ACC112 (cell line): Measurements from ENCODE around the gene CEP44.
"Not testable (repeated sequence)": the region's sequence is repeated elsewhere in the genome, so short reads cannot be mapped to it uniquely, and the experiment has no call there.

Source experiments
- H2AFZ ChIP-seq: fragments of 200-600 bp; sonication (generic); one replicate; pipeline ENCODE4 v1.6.0; 2017; ENCODE audit warnings: antibody characterized with exemption, low read length; ENCODE audit not compliant: unreplicated experiment
- H3K27ac ChIP-seq: fragments of 200-600 bp; sonication (generic); 2 replicates; pipeline ENCODE4 v1.5.1; 2014; ENCODE audit warnings: low read depth, mild to moderate bottlenecking, antibody characterized with exemption, low read length, moderate library complexity
- H3K27me3 ChIP-seq: fragments of 200-600 bp; sonication (generic); 2 replicates; pipeline ENCODE4 v1.6.1; 2014; ENCODE audit warnings: mild to moderate bottlenecking, antibody characterized with exemption, low read length, moderate library complexity, mixed read lengths; ENCODE audit not compliant: insufficient read depth
- H3K36me3 ChIP-seq: fragments of 200-600 bp; sonication (generic); 2 replicates; pipeline ENCODE4 v1.6.1; 2016; ENCODE audit warnings: mild to moderate bottlenecking, antibody characterized with exemption, low read length, moderate library complexity, mixed read lengths; ENCODE audit not compliant: insufficient read depth
- H3K4me1 ChIP-seq: fragments of 200-600 bp; sonication (generic); one replicate; pipeline ENCODE4 v1.6.1; 2016; ENCODE audit warnings: low read length, mixed read lengths; ENCODE audit not compliant: insufficient read depth, unreplicated experiment, control insufficient read depth
- H3K4me3 ChIP-seq: fragments of 200-600 bp; sonication (generic); 2 replicates; pipeline ENCODE4 v1.5.1; 2014; ENCODE audit warnings: mild to moderate bottlenecking, low read depth, low read length
- H3K79me2 ChIP-seq: fragments of 200-600 bp; sonication (generic); one replicate; pipeline ENCODE4 v1.6.0; 2016; ENCODE audit warnings: low read length; ENCODE audit not compliant: control insufficient read depth, unreplicated experiment, insufficient read depth

The CEP44 gene

DNA sequence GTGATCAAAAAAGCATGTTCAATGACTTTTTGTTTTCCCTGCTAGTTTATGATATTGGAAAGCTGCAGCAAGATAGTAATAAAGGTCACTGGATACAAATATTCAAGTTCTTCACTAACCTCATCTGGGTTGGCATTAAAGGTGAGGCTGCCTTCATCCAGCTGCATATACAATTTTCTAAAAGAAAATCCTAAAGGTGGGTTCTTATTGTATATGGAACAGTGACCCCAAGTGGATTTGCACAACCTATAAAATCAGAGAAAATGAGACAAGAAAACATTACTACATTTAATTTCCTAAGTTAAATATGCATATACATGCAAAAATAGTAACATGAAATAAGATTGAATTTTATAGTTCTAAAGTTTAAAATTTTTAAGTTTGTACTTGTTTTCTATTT is 24.1 kb upstream of the CEP44 start:
- H3K4me3 ChIP-seq, result no peak overlapping the region
- H3K27ac ChIP-seq, result no peak overlapping the region
- no peaks in the 10 kb centered on the region for H3K27me3 ChIP-seq
- H2AFZ ChIP-seq, result no peak overlapping the region
- no peaks in the 10 kb centered on the region for H3K36me3 ChIP-seq
- H3K4me1 ChIP-seq, result peaks cover 36% of the 10 kb centered on the region
- H3K79me2 ChIP-seq, result peaks cover 4% of the 10 kb centered on the region

DNA sequence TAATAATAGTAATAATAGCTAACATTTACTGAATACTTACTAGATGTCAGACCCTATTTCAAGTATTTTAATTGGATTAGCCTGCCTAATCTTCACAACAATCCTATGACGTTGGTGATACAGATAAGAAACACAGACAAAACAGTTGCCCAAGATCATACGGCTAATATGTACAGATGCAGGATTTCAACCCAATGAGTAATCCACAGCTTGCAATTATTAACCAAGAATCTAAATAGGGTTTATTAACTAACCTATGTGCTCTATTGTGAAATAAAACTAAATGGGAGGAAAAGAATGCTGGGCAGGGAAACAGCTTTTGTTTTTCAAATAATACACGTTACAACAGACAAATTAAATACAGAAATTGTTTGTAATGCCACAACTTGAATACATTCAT is 23.6 kb upstream of the CEP44 start:
- Histone ChIP-seq H3K27ac (peak overlapping the region; percentile 27; the same call in 1 of the 2 replicates), H3K36me3 (no peaks in the 10 kb centered on the region), H3K4me1 (peaks cover 36% of the 10 kb centered on the region), H3K79me2 (peaks cover 4% of the 10 kb centered on the region), H3K27me3 (no peaks in the 10 kb centered on the region), H3K4me3 (peak overlapping the region; percentile 58; the same call in 1 of the 2 replicates), H2AFZ (no peak overlapping the region)

DNA sequence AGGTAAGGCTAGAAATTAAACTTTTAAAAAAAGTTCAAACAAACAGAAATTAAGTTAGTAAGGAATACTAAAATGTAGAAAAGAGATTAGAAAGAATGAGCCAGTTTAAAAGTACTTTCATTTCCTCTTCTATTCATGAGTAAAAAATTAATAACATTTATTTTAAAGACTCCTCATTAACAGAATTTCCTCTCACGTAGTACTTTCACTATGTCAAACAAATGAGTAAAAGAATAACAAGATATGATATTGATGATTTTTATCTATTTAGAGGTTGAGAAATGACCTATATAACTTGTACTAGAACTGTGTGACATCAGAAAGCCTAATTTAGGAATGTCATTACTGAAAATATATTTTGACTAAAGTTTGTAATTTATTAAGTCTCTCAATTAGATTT is 22.3 kb upstream of the CEP44 start:
- peaks cover 26% of the 10 kb centered on the region for H3K4me1 ChIP-seq
- H2AFZ ChIP-seq, H3K79me2 ChIP-seq, H3K36me3 ChIP-seq, H3K27ac ChIP-seq, H3K27me3 ChIP-seq: not testable (repeated sequence)
- H3K4me3 ChIP-seq, result peak overlapping the region; percentile 13; the same call in 1 of the 2 replicates

DNA sequence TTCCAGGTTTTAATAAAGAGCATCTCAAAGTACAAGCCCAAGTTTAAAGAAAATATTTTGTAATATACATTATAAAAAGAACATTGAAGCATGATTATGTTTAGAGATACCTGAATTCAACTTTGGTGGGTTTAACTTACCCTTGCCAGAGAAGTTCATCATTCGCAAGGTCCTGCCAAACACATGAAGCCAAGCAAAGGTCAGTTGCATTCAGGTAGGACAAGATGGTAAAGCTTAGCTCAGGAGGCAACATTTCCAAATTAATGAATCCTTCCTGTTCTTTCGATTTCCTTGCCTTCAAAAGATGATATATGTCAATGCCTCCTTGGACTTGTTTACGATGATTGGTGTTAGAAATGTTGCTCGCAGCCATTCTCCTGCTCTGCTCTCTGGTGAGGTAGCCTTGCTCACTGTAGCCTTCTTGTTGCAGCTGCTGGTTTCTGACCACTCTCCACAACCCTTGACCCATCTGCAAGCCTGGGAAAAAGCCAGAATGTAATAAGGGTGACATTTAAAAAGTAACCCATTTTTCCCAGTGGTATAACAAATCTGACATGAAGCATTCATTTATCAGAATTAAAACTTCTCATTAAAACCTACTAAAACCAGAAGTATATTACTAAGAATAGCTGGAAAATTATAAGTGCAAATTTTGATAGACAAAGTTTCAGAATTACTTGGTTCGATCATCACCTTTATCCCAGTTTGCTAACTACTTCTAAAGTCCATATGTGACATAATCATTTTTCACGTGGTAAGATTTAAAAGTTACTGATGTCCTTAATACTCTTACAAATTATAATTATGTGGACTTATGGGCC is 20.9 kb upstream of the CEP44 start:
- Histone ChIP-seq H3K27me3 (no peaks in the 10 kb centered on the region), H3K4me1 (peaks cover 17% of the 10 kb centered on the region), H3K79me2 (peaks cover 4% of the 10 kb centered on the region), H3K4me3 (no peak overlapping the region), H2AFZ (no peak overlapping the region), H3K36me3 (no peaks in the 10 kb centered on the region), H3K27ac (no peak overlapping the region)

DNA sequence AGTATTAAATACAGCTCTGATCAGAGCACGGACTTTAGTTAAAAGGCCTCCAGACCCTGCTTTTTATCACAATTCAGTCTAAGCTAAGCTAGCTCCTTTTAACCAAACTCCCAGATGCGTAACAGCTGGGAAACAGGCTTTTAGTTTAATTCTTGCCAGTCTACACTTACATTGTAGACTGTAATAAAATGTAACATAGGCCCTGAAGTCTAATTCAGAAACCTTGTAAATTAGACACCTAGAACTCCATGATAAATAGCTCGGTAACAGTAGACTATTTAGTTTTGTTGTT is 20.3 kb upstream of the CEP44 start:
- Histone ChIP-seq H3K79me2 (peaks cover 4% of the 10 kb centered on the region), H3K4me1 (peaks cover 17% of the 10 kb centered on the region), H3K27ac (no peak overlapping the region), H3K36me3 (no peaks in the 10 kb centered on the region), H3K4me3 (no peak overlapping the region), H2AFZ (no peak overlapping the region), H3K27me3 (no peaks in the 10 kb centered on the region)

DNA sequence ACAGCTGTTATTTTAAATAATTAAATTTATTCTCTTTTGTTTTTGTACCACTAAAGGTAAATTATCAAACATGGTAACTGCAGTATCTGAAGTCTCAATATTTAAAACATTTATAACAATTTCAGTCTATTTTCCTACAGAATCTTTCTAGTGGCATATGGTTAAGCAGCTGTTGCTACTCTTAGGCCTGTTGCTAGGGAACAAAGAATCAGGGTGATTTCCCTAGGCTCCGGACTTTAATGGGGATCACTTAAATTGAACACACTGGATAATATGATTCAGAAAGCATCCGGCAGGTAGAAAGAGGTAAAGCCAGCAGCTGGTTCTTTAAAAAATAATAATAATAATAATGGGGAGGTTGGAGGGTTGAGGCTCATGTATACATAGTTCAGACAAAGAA is 17.8 kb upstream of the CEP44 start:
- no peak overlapping the region for H3K4me3 ChIP-seq
- peaks cover 4% of the 10 kb centered on the region for H3K79me2 ChIP-seq
- H3K4me1 ChIP-seq, result peaks cover 5% of the 10 kb centered on the region
- H2AFZ ChIP-seq, result no peak overlapping the region
- H3K36me3 ChIP-seq, result no peaks in the 10 kb centered on the region
- no peaks in the 10 kb centered on the region for H3K27me3 ChIP-seq
- H3K27ac ChIP-seq, result no peak overlapping the region

DNA sequence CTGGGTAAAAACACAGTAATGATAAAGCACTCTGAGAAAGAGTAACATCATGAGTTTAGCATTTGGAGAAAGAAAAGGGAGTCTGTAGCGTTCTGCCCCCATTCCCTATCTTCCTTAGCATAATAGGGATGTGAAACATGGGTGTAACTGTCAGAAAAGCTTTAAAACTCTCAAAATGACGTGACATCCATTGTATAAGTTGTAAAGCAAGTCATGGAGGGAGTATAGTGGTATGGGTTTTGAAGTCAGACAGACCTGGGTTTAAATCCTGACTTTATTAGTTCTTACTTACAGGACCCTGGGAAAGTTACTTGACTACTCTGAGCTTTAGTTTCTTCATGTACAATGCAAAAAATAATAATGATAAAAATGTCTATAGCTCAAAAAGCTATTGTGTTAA is 17.3 kb upstream of the CEP44 start:
- peaks cover 4% of the 10 kb centered on the region for H3K79me2 ChIP-seq
- H2AFZ ChIP-seq, result no peak overlapping the region
- H3K4me3 ChIP-seq, result no peak overlapping the region
- H3K27me3 ChIP-seq, result no peaks in the 10 kb centered on the region
- H3K4me1 ChIP-seq, result peaks cover 5% of the 10 kb centered on the region
- no peaks in the 10 kb centered on the region for H3K36me3 ChIP-seq
- H3K27ac ChIP-seq, result no peak overlapping the region

DNA sequence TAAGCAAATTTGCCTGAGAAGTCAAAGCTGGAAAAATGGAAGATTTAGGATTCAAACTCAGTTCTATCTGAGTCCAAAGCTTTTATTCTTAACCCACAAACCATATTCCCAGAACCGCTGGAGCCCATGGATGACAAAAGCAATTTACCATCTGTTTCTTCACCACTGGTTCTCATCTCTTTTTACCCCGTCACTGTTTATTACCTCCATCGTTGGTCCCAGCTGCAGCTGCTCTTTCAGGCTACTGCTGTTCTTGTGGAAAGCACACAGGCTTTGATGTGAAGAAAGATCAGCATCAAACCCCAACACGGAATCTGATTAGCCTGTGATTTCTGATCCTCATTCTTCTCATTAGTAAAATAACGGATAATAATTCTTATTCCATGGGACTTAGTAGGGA is 9.8 kb upstream of the CEP44 start:
- H3K36me3 ChIP-seq, result no peaks in the 10 kb centered on the region
- H2AFZ ChIP-seq, result no peak overlapping the region
- H3K27me3 ChIP-seq, result no peaks in the 10 kb centered on the region
- no peaks in the 10 kb centered on the region for H3K4me1 ChIP-seq
- no peak overlapping the region for H3K27ac ChIP-seq
- H3K79me2 ChIP-seq, result peaks cover 33% of the 10 kb centered on the region
- no peak overlapping the region for H3K4me3 ChIP-seq

DNA sequence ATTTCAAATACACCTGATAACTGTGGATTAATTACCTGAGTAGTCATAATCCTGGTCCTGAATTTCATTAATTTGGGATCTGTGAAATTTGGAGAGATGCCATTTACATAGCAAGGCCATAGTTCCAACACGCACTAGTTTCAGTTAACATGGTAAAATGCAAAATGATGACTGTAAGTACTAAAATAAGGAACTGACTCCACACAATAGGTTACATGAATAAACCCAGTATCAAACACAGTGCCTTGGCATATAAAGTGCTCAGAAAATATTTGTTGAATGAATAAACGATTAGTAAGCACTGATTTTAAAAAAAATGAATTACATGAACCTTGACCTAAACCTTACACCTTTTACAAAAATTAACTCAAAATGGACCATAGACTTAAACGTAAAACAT is 9.3 kb upstream of the CEP44 start:
- Histone ChIP-seq H3K79me2 (peaks cover 37% of the 10 kb centered on the region), H3K27me3 (no peaks in the 10 kb centered on the region), H3K4me3 (no peak overlapping the region), H3K4me1 (no peaks in the 10 kb centered on the region), H3K36me3 (peaks cover 4% of the 10 kb centered on the region; the same call in 1 of the 2 replicates), H2AFZ (no peak overlapping the region), H3K27ac (no peak overlapping the region)

DNA sequence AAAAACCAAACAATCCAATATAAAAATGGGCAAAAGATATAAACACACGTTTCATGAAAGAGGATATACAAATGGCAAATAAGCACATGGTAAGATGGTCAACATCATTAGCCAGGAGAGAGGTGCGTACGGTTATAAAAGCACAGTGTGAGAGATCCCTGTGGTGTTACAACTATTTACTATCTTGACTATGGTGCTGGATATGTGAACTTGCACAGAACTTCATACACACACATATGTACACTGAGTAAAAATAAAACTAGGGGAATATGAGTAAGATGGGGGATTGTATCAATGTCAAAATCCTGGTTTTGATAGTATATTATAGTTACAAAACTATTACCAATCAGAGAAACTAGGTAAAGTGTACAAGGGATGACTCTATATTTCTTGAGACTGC is 8.6 kb upstream of the CEP44 start:
- Histone ChIP-seq H3K36me3 (peaks cover 11% of the 10 kb centered on the region; the same call in 1 of the 2 replicates), H2AFZ (no peak overlapping the region), H3K4me3 (no peak overlapping the region), H3K27ac (no peak overlapping the region), H3K79me2 (peaks cover 43% of the 10 kb centered on the region), H3K27me3 (no peaks in the 10 kb centered on the region), H3K4me1 (no peaks in the 10 kb centered on the region)

DNA sequence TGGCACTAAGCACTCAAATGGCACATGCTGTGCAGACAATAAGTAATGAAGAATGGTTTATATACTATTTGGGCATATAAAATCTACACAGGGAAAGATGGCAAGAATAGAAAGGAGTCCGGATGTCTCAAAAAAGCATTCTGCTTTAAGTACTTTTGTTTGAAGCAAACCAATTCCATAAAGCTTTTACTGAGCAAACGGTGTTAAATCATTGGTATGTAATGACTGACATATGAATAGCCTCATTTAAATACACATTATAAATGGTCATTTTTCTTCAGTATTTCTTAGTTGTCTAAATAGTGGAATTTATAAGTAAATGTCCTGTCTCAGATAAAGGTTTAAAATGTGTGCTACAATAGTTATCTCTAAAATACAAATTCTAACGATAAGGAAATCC is 6.3 kb upstream of the CEP44 start:
- no peak overlapping the region for H2AFZ ChIP-seq
- H3K79me2 ChIP-seq, result peaks cover 63% of the 10 kb centered on the region
- no peaks in the 10 kb centered on the region for H3K27me3 ChIP-seq
- H3K36me3 ChIP-seq, result peaks cover 14% of the 10 kb centered on the region; the same call in 1 of the 2 replicates
- H3K4me1 ChIP-seq, result peaks cover 6% of the 10 kb centered on the region
- no peak overlapping the region for H3K4me3 ChIP-seq
- H3K27ac ChIP-seq, result no peak overlapping the region
